Activated CD8-positive, alpha-beta T cell treated with anti-CD3 and anti-CD28 coated beads for 36 hours (primary cell): ENCODE measurements around the gene RIC3. TPM values are rescaled to one million over a fixed set of nuclear protein-coding genes. Genes with fewer than 3 reads are reported as not detected.
A peak's percentile ranks its signal among the peaks of the same experiment; 100 is the strongest.

Source experiments
- ATAC-seq: fragments of 200-7000 bp; cut with Tn5 transposase; one replicate; pipeline ENCODE4 v1.10.0; 2021; ENCODE audit warnings: mild to moderate bottlenecking, moderate library complexity
- CTCF ChIA-PET: fragments of 350-600 bp; sonication (Branson Sonifier 250); formaldehyde crosslinking; loops from one replicate; lab custom pipeline; 2021; ENCODE audit warnings: antibody characterized with exemption; lab: Charles Lee
- POLR2A ChIA-PET: fragments of 350-600 bp; sonication (Branson Sonifier 250); formaldehyde crosslinking; loops from one replicate; lab custom pipeline; 2021; ENCODE audit warnings: antibody characterized with exemption; lab: Charles Lee
- DNase-seq: peaks from one replicate; pipeline ENCODE4 v3.0.0-alpha.2; 2020
- H3K27ac Mint-ChIP-seq: one replicate; pipeline ENCODE4 v1.8.0; 2021; ENCODE audit warnings: mild to moderate bottlenecking, mixed read lengths
- H3K27me3 Mint-ChIP-seq: one replicate; pipeline ENCODE4 v1.8.0; 2021; ENCODE audit warnings: mixed read lengths
- H3K36me3 Mint-ChIP-seq: one replicate; pipeline ENCODE4 v1.8.0; 2021; ENCODE audit warnings: low read depth, mixed read lengths
- H3K4me1 Mint-ChIP-seq: one replicate; pipeline ENCODE4 v1.8.0; 2021; ENCODE audit warnings: low read depth, mixed read lengths
- H3K4me3 Mint-ChIP-seq: one replicate; pipeline ENCODE4 v1.8.0; 2021; ENCODE audit warnings: mild to moderate bottlenecking, moderate library complexity, mixed read lengths
- H3K9me3 Mint-ChIP-seq: one replicate; pipeline ENCODE4 v1.8.0; 2021; ENCODE audit warnings: mixed read lengths
- intact Hi-C: fragments of 100-400 bp; cut with micrococcal nuclease; formaldehyde crosslinking; loops from one replicate; pipeline ENCODE4 v1.10.0; 2022
- total RNA-seq, 2 experiments: library from RNA; stranded (reverse); gene quantifications; one replicate each; pipeline ENCODE4 v1.2.3, GENCODE V29; 2021
- TF ChIP-seq, protein P1 (sequence below): fragments of 200-600 bp; IDR thresholded peaks from one replicate; pipeline ENCODE4 v1.8.0; 2022; ENCODE audit warnings: antibody characterized with exemption, mild to moderate bottlenecking

The RIC3 gene
- total RNA-seq, 2 experiments from 2014 or later, result 7.6 to 7.7 TPM

DNA sequence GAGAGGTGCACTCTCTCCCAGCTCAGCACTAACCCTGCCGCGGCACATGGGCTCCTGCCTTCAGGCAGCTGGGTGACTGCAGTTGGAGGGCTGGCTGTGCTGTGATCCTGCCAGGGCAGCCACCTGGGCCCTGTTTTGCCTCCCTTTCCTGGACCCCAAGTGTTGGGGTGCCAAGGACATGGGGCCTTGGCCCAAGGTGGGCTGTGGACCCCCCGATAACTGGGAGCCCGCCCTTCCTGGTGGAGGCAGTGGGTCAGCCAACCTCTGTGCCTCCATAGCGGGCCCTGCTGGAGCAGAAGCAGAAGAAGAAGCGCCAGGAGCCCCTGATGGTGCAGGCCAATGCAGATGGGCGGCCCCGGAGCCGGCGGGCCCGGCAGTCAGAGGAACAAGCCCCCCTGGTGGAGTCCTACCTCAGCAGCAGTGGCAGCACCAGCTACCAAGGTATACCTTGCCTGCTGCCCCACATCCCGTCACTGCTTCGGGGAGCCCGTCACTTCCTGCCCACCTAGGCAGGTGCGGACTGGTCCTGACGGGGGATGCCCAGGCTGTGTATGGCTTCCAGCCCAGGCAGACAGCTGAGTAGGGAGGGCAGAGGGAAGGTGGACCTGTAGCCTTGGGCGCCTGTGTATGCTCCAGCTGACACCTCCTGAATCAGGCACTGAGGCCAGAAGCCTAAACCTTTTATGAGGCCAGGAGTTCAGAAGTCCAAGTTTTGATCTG lies 78.9 kb downstream of the RIC3 start:
- CTCF ChIA-PET, result interaction anchor here (0.7 to 9.3 kb wide), 19 partner anchors 9 to 130 kb away, joined by 3 to 99 read pairs (median 4); partner anchors contain the start of genes EIF3F and TUB
- TF ChIP-seq, protein P1, sequence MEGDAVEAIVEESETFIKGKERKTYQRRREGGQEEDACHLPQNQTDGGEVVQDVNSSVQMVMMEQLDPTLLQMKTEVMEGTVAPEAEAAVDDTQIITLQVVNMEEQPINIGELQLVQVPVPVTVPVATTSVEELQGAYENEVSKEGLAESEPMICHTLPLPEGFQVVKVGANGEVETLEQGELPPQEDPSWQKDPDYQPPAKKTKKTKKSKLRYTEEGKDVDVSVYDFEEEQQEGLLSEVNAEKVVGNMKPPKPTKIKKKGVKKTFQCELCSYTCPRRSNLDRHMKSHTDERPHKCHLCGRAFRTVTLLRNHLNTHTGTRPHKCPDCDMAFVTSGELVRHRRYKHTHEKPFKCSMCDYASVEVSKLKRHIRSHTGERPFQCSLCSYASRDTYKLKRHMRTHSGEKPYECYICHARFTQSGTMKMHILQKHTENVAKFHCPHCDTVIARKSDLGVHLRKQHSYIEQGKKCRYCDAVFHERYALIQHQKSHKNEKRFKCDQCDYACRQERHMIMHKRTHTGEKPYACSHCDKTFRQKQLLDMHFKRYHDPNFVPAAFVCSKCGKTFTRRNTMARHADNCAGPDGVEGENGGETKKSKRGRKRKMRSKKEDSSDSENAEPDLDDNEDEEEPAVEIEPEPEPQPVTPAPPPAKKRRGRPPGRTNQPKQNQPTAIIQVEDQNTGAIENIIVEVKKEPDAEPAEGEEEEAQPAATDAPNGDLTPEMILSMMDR, result no peak
- POLR2A ChIA-PET, result interaction anchor here (0.6 to 1.2 kb wide), 3 partner anchors 17 to 39 kb away, joined by 3 read pairs; no protein-coding TSS in a partner anchor
- Mint-ChIP-seq H3K4me1 (no peaks in the 10 kb centered on the region), H3K9me3 (no peaks in the 10 kb centered on the region), H3K27me3 (peaks cover 3% of the 10 kb centered on the region), H3K27ac (no peak overlapping the region), H3K4me3 (no peak overlapping the region), H3K36me3 (no peaks in the 10 kb centered on the region)
- no peak for DNase-seq
- intact Hi-C loops, result loop anchor here (5.0 to 10.0 kb wide), 2 partner anchors 53 to 195 kb away; no protein-coding TSS in a partner anchor
- ATAC-seq, result no peak

DNA sequence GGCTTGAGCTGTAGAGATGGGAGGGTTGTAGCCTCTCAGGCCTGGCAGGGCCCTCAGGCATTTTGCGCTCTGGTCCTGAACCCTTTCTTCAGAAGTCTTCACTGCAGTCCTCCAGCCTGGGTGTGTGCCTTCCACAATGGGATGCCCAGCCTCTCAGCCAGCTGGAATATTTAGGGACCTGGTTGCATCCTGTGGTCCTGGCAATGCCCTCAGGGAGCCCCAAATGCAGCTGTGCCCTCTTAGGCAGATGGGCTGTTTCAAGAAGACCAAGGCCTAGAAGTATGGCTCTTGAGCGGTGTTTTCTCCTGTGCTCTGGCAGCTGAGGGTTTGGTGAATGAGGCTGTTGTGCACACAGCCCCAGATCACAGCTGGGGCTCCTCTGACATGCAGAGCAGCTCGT lies 81.1 kb downstream of the RIC3 start:
- intact Hi-C loops, result no loop called here
- ChIA-PET CTCF (interaction anchor here (1.7 to 9.3 kb wide), 4 partner anchors 11 to 79 kb away, joined by 4 to 99 read pairs (median 68); no protein-coding TSS in a partner anchor), POLR2A (no interaction called here)
- no peak for ATAC-seq
- no peak for DNase-seq
- no peak overlapping the region for H3K27ac Mint-ChIP-seq
- no peaks in the 10 kb centered on the region for H3K4me1 Mint-ChIP-seq
- H3K27me3 Mint-ChIP-seq, result peaks cover 13% of the 10 kb centered on the region
- H3K9me3 Mint-ChIP-seq, result no peaks in the 10 kb centered on the region
- H3K36me3 Mint-ChIP-seq, result no peaks in the 10 kb centered on the region
- TF ChIP-seq, protein P1, result no peak
- H3K4me3 Mint-ChIP-seq, result no peak overlapping the region

DNA sequence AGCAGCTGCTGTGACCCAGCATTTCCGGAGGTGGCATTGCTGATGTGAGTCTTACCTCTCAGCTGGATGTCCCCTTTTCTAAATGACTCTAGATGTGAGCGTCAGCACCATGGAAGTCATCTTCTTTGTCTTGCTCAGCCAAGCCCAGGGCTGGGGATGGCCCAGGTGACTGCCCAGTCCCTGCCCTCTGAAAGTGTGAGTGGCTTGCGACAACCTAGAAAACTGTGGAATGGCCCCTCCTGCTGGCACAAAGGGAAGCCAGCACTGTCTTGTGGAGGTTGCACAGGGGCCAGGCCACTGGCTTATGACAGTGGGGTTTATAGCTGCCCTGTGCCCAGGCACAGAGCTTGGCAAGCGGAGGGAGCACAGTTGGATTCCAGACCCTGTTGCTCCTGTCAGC lies 81.6 kb downstream of the RIC3 start:
- Mint-ChIP-seq H3K4me3 (no peak overlapping the region), H3K4me1 (no peaks in the 10 kb centered on the region), H3K27ac (no peak overlapping the region), H3K9me3 (no peaks in the 10 kb centered on the region), H3K27me3 (peaks cover 18% of the 10 kb centered on the region), H3K36me3 (no peaks in the 10 kb centered on the region)
- ChIA-PET POLR2A (no interaction called here), CTCF (interaction anchor here (7.0 to 9.3 kb wide), 3 partner anchors 12 to 78 kb away, joined by 67 to 99 read pairs (median 69); no protein-coding TSS in a partner anchor)
- DNase-seq (no peak), ATAC-seq (peak; percentile 34)
- intact Hi-C loops, result no loop called here
- TF ChIP-seq, protein P1, result no peak

DNA sequence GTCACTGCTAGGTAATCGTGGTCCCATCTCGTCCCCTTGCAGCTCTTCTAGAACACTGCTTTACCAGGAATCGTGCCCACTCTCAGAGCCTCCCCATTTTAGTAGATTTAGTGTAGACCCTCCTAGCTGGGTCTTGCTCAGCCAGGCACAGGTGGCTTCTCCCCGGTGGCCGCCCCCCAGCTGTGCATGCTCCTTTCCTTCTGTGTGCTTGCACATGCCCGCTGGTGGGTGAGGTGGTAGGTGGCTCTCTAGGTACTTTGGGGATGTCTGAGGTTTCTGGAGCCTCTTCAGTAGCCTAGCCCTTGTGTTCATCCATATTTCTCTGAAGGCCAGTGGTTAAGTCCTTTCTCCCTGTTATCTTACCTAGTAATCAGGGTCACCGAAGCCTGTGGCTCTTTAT lies 82.3 kb downstream of the RIC3 start:
- TF ChIP-seq, protein P1, result no peak
- Mint-ChIP-seq H3K4me1 (peaks cover 4% of the 10 kb centered on the region), H3K27ac (no peak overlapping the region), H3K27me3 (peaks cover 25% of the 10 kb centered on the region), H3K9me3 (no peaks in the 10 kb centered on the region), H3K36me3 (no peaks in the 10 kb centered on the region), H3K4me3 (no peak overlapping the region)
- no peak for DNase-seq
- no peak for ATAC-seq
- intact Hi-C loops, result no loop called here
- CTCF ChIA-PET, result interaction anchor here (7.0 to 9.3 kb wide), 3 partner anchors 12 to 77 kb away, joined by 67 to 99 read pairs (median 69); no protein-coding TSS in a partner anchor
- POLR2A ChIA-PET, result no interaction called here

DNA sequence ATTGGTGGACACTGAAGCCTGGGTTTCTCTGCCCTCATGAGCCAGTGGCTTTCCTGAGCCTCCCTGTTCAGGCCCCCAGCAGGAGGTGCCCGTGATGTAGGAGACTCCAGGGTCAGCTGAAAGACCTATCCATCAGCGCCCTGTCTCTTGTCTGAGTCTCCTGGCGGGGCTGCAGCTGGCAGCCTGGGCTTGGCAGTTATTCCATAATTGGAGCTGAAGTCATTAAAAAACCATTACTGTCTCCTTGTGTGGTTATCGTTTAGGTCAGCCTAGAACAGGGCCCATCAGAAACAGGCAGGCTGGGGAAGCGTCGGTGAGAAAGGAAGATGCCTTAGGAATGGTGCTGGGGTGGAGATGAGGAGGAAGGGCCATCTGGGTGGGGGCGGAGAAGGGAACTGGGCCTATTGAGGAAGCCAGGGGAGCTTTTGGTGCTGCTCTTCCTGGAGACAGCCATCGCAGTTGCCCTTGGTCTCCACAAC lies 82.8 kb downstream of the RIC3 start:
- ATAC-seq (no peak), DNase-seq (no peak)
- Mint-ChIP-seq H3K4me1 (peaks cover 4% of the 10 kb centered on the region), H3K4me3 (no peak overlapping the region), H3K27me3 (peaks cover 25% of the 10 kb centered on the region), H3K36me3 (no peaks in the 10 kb centered on the region), H3K27ac (no peak overlapping the region), H3K9me3 (no peaks in the 10 kb centered on the region)
- CTCF ChIA-PET, result interaction anchor here (1.8 to 9.3 kb wide), 3 partner anchors 13 to 77 kb away, joined by 7 to 99 read pairs (median 69); no protein-coding TSS in a partner anchor
- intact Hi-C loops, result no loop called here
- TF ChIP-seq, protein P1, result no peak
- POLR2A ChIA-PET, result no interaction called here
